Naive thymus-derived CD4-positive, alpha-beta T cell (primary cell): ENCODE data around the gene ELL. TPM values are rescaled to one million over a fixed set of nuclear protein-coding genes. Genes with fewer than 3 reads are reported as not detected.
A peak's percentile ranks its signal among the peaks of the same experiment; 100 is the strongest.

ENCODE experiments used
- ATAC-seq: fragments of 150-1000 bp; cut with Tn5 transposase; 2 replicates; pipeline ENCODE4 v1.10.0; 2021; ENCODE audit warnings: mild to moderate bottlenecking, moderate library complexity
- CTCF ChIA-PET: fragments of 350-600 bp; sonication (Branson Sonifier 250); formaldehyde crosslinking; loops from one replicate; lab custom pipeline; 2021; ENCODE audit warnings: antibody characterized with exemption; lab: Charles Lee
- POLR2A ChIA-PET: fragments of 350-600 bp; sonication (Branson Sonifier 250); formaldehyde crosslinking; loops from one replicate; lab custom pipeline; 2021; ENCODE audit warnings: antibody characterized with exemption, inconsistent platforms; lab: Charles Lee
- DNase-seq, 9 donors: peaks; one replicate each; pipeline versions ENCODE4 v3.0.0 to v3.0.0-alpha.2; 2020 to 2022; ENCODE audit warnings: mixed read lengths in 1 of 9
- H3K27ac ChIP-seq: one replicate; pipeline ENCODE4 v1.7.0; 2013; ENCODE audit warnings: mild to moderate bottlenecking, low read depth, low read length, moderate library complexity
- H3K27me3 ChIP-seq, 2 donors: one replicate each; pipeline ENCODE4 v1.7.0; 2013; ENCODE audit warnings: low read length in 2 of 2, mild to moderate bottlenecking in 2 of 2, moderate library complexity in 2 of 2; ENCODE audit not compliant: control insufficient read depth in 2 of 2, insufficient read depth in 2 of 2
- H3K36me3 ChIP-seq, 3 experiments: 1 replicate in 2 of 3; 2 replicates in 1 of 3; pipeline ENCODE4 v1.7.0; 2013; ENCODE audit warnings: low read length in 3 of 3, mild to moderate bottlenecking in 3 of 3, moderate library complexity in 1 of 3; ENCODE audit not compliant: insufficient read depth in 3 of 3, control insufficient read depth in 2 of 3
- H3K4me1 ChIP-seq, 2 donors: one replicate each; pipeline ENCODE4 v1.7.0; 2013; ENCODE audit warnings: low read length in 2 of 2, mild to moderate bottlenecking in 2 of 2, moderate library complexity in 1 of 2; ENCODE audit not compliant: control insufficient read depth in 2 of 2, insufficient read depth in 2 of 2
- H3K4me3 ChIP-seq: 2 replicates; pipeline ENCODE4 v1.7.0; 2013; ENCODE audit warnings: mild to moderate bottlenecking, low read length
- H3K9me3 ChIP-seq, 3 experiments: 1 replicate in 2 of 3; 2 replicates in 1 of 3; pipeline ENCODE4 v1.7.0; 2013; ENCODE audit warnings: low read length in 3 of 3; ENCODE audit not compliant: control insufficient read depth in 2 of 3
- H3K27ac Mint-ChIP-seq, 9 donors: one replicate each; pipeline ENCODE4 v1.8.0; 2020 to 2022; ENCODE audit warnings: mixed read lengths in 9 of 9, mild to moderate bottlenecking in 8 of 9, moderate library complexity in 5 of 9, inconsistent platforms in 2 of 9
- H3K27me3 Mint-ChIP-seq, 5 donors: one replicate each; pipeline ENCODE4 v1.8.0; 2021 to 2022; ENCODE audit warnings: mixed read lengths in 5 of 5, mild to moderate bottlenecking in 1 of 5
- H3K36me3 Mint-ChIP-seq, 5 donors: one replicate each; pipeline ENCODE4 v1.8.0; 2020 to 2022; ENCODE audit warnings: mixed read lengths in 5 of 5, mild to moderate bottlenecking in 3 of 5, inconsistent platforms in 1 of 5
- H3K4me1 Mint-ChIP-seq, 7 donors: one replicate each; pipeline ENCODE4 v1.8.0; 2020 to 2022; ENCODE audit warnings: mixed read lengths in 7 of 7, mild to moderate bottlenecking in 3 of 7, inconsistent platforms in 1 of 7
- H3K4me3 Mint-ChIP-seq, 10 donors: one replicate each; pipeline ENCODE4 v1.8.0; 2020 to 2022; ENCODE audit warnings: mild to moderate bottlenecking in 10 of 10, mixed read lengths in 10 of 10, moderate library complexity in 6 of 10, inconsistent platforms in 2 of 10
- H3K9me3 Mint-ChIP-seq, 11 donors: one replicate each; pipeline ENCODE4 v1.8.0; 2020 to 2022; ENCODE audit warnings: mixed read lengths in 11 of 11, mild to moderate bottlenecking in 4 of 11, inconsistent platforms in 1 of 11, moderate library complexity in 1 of 11
- intact Hi-C, 2 donors: fragments of 100-400 bp; cut with micrococcal nuclease; formaldehyde crosslinking; loops; one replicate each; pipeline ENCODE4 v1.15.1; 2023
- polyA plus RNA-seq, 2 donors: library from polyadenylated mRNA; unstranded; fragments of 300-500 nt; fragmentation: Illumina TruSeq; gene quantifications; one replicate each; pipeline ENCODE4 v1.2.3, GENCODE V29; 2021
- total RNA-seq, 6 experiments: library from RNA in 5 of 6; stranded (reverse) in 5 of 6; gene quantifications; 1 replicate in 5 of 6; 2 replicates in 1 of 6; pipeline ENCODE4 v1.2.3 and lab custom pipeline; 2021 to 2026

The ELL gene
- total and polyA plus RNA-seq, 7 experiments from 2014 or later = 8.9 to 70.4 (median 22.1) TPM

DNA sequence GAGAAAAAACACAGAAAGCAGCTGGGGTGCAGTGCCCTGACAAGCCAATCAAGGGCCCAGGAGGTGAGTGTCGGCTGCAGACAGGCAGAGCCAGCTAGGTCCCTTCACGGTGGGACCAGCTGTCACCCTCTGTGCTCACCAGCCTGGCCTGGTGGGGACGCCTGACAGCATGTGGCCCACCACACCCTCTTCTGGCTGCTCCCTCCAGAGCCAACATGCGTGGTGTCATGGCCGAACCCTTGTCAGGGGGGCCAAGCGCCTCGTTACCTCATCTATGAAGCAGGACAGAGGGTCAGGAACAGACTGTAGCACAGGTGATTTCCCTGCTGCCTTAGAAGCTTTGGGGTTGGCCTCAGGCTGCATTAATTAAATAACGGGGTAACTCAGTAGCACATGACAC is 43.9 kb downstream of the ELL start:
- H3K4me1 Mint-ChIP-seq = peaks cover 46 to 76% (median 62%) of the 10 kb centered on the region in 7 donors
- DNase-seq (no peak), ATAC-seq (no peak)
- H3K27me3 Mint-ChIP-seq = no peaks in the 10 kb centered on the region
- peaks cover 0 to 4% (median 0%) of the 10 kb centered on the region in 11 donors for H3K9me3 Mint-ChIP-seq
- POLR2A ChIA-PET = no interaction called here
- peaks cover 15 to 67% of the 10 kb centered on the region in 2 donors for H3K4me1 ChIP-seq
- no peak overlapping the region for H3K27ac ChIP-seq
- no peak overlapping the region for H3K4me3 Mint-ChIP-seq
- H3K27ac Mint-ChIP-seq = peak overlapping the region in 6 of 9 donors; percentile 29 to 88 (median 52)
- peaks cover 0 to 3% (median 0%) of the 10 kb centered on the region in 3 experiments for H3K36me3 ChIP-seq
- intact Hi-C loops = loop anchor here in 1 of 2 donors (2.0 to 10.0 kb wide), 2 partner anchors 19 to 97 kb away; partner anchors contain the start of gene UBA52
- peaks cover 0 to 4% (median 3%) of the 10 kb centered on the region in 5 donors for H3K36me3 Mint-ChIP-seq
- H3K9me3 ChIP-seq = no peaks in the 10 kb centered on the region
- CTCF ChIA-PET = no interaction called here
- H3K27me3 ChIP-seq = no peaks in the 10 kb centered on the region
- H3K4me3 ChIP-seq = no peak overlapping the region

DNA sequence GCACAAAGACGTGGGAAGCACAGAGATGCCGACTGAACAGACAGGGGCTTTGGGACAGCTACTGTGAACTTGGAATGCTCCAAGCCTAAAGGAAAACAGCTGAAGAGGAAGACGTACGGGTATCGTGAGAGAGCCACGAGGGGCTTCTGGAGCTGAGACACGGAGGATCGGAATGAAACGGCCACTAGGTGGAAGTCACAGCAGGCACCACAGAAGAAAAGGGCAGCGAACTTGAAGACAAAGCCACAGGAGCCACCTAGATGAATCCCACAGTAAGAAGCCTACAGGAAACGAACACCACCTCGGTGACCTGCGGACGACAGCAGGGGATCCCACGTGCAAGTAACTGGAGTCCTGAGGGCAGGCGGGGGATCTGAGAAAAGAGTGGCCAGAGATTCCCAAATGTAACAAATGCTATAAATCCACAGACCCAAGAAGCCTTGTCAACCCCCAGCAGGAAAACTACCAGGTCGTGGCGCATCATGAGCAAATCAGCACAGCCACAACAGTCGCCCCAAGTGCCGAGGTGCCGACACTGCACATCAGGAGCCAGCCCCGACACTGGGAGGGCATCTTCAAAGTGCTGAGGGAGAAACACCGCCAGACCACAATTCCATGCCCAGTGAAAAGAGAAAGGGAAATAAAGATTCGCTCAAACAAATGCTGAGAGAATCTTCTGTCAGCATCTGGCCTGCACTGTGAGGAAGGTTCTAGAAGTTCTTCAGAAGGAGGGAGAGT is 44.7 kb downstream of the ELL start:
- Histone ChIP-seq H3K36me3 (peaks cover 0 to 10% (median 3%) of the 10 kb centered on the region in 3 experiments), H3K9me3 (no peaks in the 10 kb centered on the region), H3K4me3 (no peak overlapping the region), H3K27ac (no peak overlapping the region), H3K4me1 (peaks cover 15 to 67% of the 10 kb centered on the region in 2 donors), H3K27me3 (no peaks in the 10 kb centered on the region)
- no peak for ATAC-seq
- H3K4me3 Mint-ChIP-seq = peak overlapping the region in 4 of 10 donors; percentile 10 to 51 (median 37)
- DNase-seq = no peak
- H3K9me3 Mint-ChIP-seq = peaks cover 0 to 2% (median 0%) of the 10 kb centered on the region in 11 donors
- ChIA-PET POLR2A (no interaction called here), CTCF (no interaction called here)
- H3K27ac Mint-ChIP-seq = peak overlapping the region in 7 of 9 donors; percentile 29 to 88 (median 61)
- peaks cover 0 to 6% (median 3%) of the 10 kb centered on the region in 5 donors for H3K36me3 Mint-ChIP-seq
- H3K27me3 Mint-ChIP-seq = no peaks in the 10 kb centered on the region
- H3K4me1 Mint-ChIP-seq = peaks cover 47 to 74% (median 59%) of the 10 kb centered on the region in 7 donors
- intact Hi-C loops = loop anchor here in 1 of 2 donors (10.0 kb wide), 1 partner anchor 98 kb away; the partner anchor contains the start of gene UBA52

DNA sequence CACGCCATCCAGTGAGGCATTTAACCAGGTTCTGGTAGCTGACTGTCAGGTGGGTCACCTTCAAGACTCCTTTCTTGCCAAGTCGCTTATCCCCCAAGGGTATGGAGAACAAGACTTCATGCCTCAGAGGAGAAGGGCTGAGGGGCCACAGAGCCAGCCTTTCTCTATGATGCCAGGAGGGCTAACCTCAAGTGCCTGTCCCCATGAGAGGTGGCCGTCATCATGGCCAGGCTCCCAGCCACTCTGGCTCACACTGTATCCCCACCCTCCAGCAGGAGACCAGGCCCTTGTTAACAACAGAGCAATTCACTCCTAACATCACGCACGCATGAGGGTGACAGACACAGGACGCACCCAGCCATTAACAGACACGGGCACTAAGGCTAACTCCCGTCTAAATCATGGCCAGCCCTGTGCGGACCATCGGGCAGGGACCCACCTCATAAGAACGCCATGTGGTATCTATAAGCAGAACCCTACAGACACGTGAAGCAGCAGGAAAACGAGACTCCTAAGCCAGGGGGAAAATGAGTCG is 45.3 kb downstream of the ELL start:
- H3K4me3 ChIP-seq = no peak overlapping the region
- peak overlapping the region in 1 of 10 donors; percentile 44 for H3K4me3 Mint-ChIP-seq
- H3K27ac ChIP-seq = no peak overlapping the region

DNA sequence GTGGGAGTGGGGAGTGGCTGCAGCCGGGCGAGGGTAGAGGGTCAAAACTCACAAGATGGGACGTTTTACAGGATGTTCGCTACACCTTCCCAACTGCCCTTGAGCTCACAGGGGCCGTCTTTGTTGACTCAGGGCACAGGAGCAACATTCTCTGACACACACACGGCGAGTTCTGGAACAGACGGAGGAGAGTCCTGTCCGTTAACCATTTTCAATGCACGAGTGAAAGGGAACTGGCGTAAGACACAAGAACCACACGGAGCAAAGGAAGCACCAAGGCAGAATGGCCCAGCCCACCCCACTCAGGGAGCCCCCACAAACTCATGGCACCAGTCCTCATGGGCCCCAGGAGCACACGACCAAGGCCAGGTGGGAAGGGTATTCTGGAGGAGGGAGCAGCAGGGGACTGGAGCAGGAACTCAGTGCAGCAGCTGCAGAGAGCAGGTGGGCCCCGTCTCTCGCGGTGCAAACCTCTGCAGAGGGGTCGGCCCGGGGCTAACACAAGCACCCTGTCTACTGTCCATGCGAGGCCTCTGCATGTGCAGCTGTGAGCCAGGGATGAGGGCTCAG is 46.0 kb downstream of the ELL start:
- DNase-seq (no peak), ATAC-seq (no peak)
- no peaks in the 10 kb centered on the region for H3K9me3 ChIP-seq
- H3K4me1 ChIP-seq = peaks cover 15 to 67% of the 10 kb centered on the region in 2 donors
- ChIA-PET POLR2A (interaction anchor here (0.6 to 0.7 kb wide), 2 partner anchors 23 to 34 kb away, joined by 4 to 5 read pairs; no protein-coding TSS in a partner anchor), CTCF (no interaction called here)
- peaks cover 0 to 3% (median 3%) of the 10 kb centered on the region in 5 donors for H3K36me3 Mint-ChIP-seq
- no peaks in the 10 kb centered on the region for H3K27me3 Mint-ChIP-seq
- no peak overlapping the region for H3K4me3 ChIP-seq
- peaks cover 0 to 2% (median 0%) of the 10 kb centered on the region in 11 donors for H3K9me3 Mint-ChIP-seq
- intact Hi-C loops = loop anchor here in 1 of 2 donors (10.0 kb wide), 1 partner anchor 99 kb away; the partner anchor contains the start of gene UBA52
- H3K4me3 Mint-ChIP-seq = peak overlapping the region in 1 of 10 donors; percentile 4
- peak overlapping the region in 3 of 9 donors; percentile 15 to 76 (median 71) for H3K27ac Mint-ChIP-seq
- no peak overlapping the region for H3K27ac ChIP-seq
- peaks cover 0 to 12% (median 3%) of the 10 kb centered on the region in 3 experiments for H3K36me3 ChIP-seq
- peaks cover 37 to 62% (median 48%) of the 10 kb centered on the region in 7 donors for H3K4me1 Mint-ChIP-seq
- no peaks in the 10 kb centered on the region for H3K27me3 ChIP-seq

More for the DNA sequence above, 45.3 kb downstream of the ELL start:
- peak overlapping the region in 5 of 9 donors; percentile 37 to 77 (median 41) for H3K27ac Mint-ChIP-seq
- Histone ChIP-seq H3K4me1 (peaks cover 15 to 67% of the 10 kb centered on the region in 2 donors), H3K36me3 (peaks cover 0 to 12% (median 3%) of the 10 kb centered on the region in 3 experiments), H3K9me3 (no peaks in the 10 kb centered on the region), H3K27me3 (no peaks in the 10 kb centered on the region)
- no peak for DNase-seq
- H3K4me1 Mint-ChIP-seq = peaks cover 44 to 69% (median 55%) of the 10 kb centered on the region in 7 donors
- peaks cover 0 to 2% (median 0%) of the 10 kb centered on the region in 11 donors for H3K9me3 Mint-ChIP-seq
- ATAC-seq = no peak
- ChIA-PET POLR2A (no interaction called here), CTCF (no interaction called here)
- H3K27me3 Mint-ChIP-seq = no peaks in the 10 kb centered on the region
- H3K36me3 Mint-ChIP-seq = peaks cover 0 to 6% (median 3%) of the 10 kb centered on the region in 5 donors
- intact Hi-C loops = loop anchor here in 1 of 2 donors (10.0 kb wide), 1 partner anchor 98 kb away; the partner anchor contains the start of gene UBA52

DNA sequence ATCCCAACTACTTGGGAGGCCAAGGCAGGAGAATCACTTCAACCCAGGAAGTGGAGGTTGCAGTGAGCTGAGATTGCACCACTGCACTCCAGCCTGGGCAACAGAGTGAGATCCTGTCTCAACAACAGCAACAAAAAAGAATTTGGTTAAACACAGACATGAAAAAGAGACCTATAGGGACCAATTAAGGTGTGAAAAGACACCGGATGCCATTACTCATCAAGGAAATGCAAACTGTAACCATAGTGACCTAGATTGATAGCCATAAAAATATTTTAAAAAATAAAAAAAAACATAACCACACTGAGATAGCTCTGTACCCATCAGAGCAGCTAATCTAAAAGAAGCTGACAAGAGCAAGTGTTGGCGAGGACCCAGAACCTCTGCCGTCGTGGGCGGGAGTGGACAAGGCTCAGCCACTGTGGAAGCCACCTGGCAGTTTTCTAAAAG is 46.8 kb downstream of the ELL start:
- peak; percentile 60 for ATAC-seq
- Mint-ChIP-seq H3K27me3 (no peaks in the 10 kb centered on the region), H3K4me3 (peak overlapping the region in 2 of 10 donors; percentile 4 to 60), H3K9me3 (peaks cover 0 to 2% (median 0%) of the 10 kb centered on the region in 11 donors), H3K36me3 (peaks cover 0 to 3% (median 3%) of the 10 kb centered on the region in 5 donors), H3K27ac (peak overlapping the region in 3 of 9 donors; percentile 54 to 71 (median 58)), H3K4me1 (peaks cover 35 to 55% (median 41%) of the 10 kb centered on the region in 7 donors)
- POLR2A ChIA-PET = interaction anchor here (0.6 to 0.7 kb wide), 2 partner anchors 24 to 35 kb away, joined by 4 to 5 read pairs; no protein-coding TSS in a partner anchor
- DNase-seq = no peak
- Histone ChIP-seq H3K36me3 (peaks cover 3 to 18% (median 4%) of the 10 kb centered on the region in 3 experiments), H3K27me3 (no peaks in the 10 kb centered on the region), H3K4me3 (no peak overlapping the region), H3K27ac (no peak overlapping the region), H3K4me1 (peaks cover 15 to 66% of the 10 kb centered on the region in 2 donors), H3K9me3 (no peaks in the 10 kb centered on the region)
- CTCF ChIA-PET = no interaction called here
- intact Hi-C loops = loop anchor here in 1 of 2 donors (10.0 kb wide), 1 partner anchor 100 kb away; the partner anchor contains the start of gene UBA52

DNA sequence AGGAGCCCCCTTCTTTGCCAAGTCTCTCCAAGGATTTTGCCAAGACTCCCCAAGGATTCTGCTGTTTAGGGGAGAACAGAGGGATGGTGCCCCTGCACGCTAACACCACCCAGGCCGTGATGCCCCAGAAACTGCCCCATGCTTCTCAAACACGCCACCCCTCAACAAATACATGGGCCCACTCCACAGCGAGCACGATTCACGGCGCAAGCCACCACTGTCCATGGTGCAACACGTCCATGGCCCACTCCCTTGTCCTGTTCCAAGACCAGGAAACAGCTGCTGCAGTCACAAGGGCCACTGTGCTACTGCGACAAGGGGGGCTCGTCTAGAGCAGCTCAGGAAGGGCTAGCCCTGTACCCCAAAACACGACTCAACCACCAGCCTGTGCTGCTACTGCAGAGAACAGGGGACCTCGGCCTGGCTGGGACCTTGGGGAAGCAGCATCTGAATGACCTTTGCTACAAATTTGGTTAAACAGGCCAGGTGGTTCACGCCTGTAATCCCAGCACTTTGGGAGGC is 47.4 kb downstream of the ELL start:
- intact Hi-C loops = loop anchor here in 1 of 2 donors (5.0 to 10.0 kb wide), 2 partner anchors 48 to 100 kb away; partner anchors contain the start of genes ELL and UBA52
- H3K4me1 Mint-ChIP-seq = peaks cover 31 to 52% (median 38%) of the 10 kb centered on the region in 7 donors
- Histone ChIP-seq H3K4me1 (peaks cover 10 to 66% of the 10 kb centered on the region in 2 donors), H3K36me3 (peaks cover 3 to 18% (median 4%) of the 10 kb centered on the region in 3 experiments), H3K27me3 (no peaks in the 10 kb centered on the region), H3K9me3 (no peaks in the 10 kb centered on the region), H3K4me3 (no peak overlapping the region), H3K27ac (no peak overlapping the region)
- no peaks in the 10 kb centered on the region for H3K27me3 Mint-ChIP-seq
- DNase-seq (no peak), ATAC-seq (no peak)
- POLR2A ChIA-PET = no interaction called here
- H3K27ac Mint-ChIP-seq = peak overlapping the region in 2 of 9 donors; percentile 45 to 54
- no peak overlapping the region for H3K4me3 Mint-ChIP-seq
- peaks cover 0 to 2% (median 0%) of the 10 kb centered on the region in 11 donors for H3K9me3 Mint-ChIP-seq
- CTCF ChIA-PET = no interaction called here
- peaks cover 0 to 3% (median 3%) of the 10 kb centered on the region in 5 donors for H3K36me3 Mint-ChIP-seq
